HG03045 (cell line): ENCODE results near the gene LMF1.

Experiments
- ATAC-seq: cut with Tn5 transposase; IDR thresholded peaks from one replicate; pipeline ENCODE4 v1.9.1; 2021; ENCODE audit warnings: mild to moderate bottlenecking, moderate library complexity; ENCODE audit not compliant: unreplicated experiment

The LMF1 gene

GRCh38 chr16:854808-855410, 115.9 kb downstream of the LMF1 start:
- ATAC-seq, result no peak

DNA sequence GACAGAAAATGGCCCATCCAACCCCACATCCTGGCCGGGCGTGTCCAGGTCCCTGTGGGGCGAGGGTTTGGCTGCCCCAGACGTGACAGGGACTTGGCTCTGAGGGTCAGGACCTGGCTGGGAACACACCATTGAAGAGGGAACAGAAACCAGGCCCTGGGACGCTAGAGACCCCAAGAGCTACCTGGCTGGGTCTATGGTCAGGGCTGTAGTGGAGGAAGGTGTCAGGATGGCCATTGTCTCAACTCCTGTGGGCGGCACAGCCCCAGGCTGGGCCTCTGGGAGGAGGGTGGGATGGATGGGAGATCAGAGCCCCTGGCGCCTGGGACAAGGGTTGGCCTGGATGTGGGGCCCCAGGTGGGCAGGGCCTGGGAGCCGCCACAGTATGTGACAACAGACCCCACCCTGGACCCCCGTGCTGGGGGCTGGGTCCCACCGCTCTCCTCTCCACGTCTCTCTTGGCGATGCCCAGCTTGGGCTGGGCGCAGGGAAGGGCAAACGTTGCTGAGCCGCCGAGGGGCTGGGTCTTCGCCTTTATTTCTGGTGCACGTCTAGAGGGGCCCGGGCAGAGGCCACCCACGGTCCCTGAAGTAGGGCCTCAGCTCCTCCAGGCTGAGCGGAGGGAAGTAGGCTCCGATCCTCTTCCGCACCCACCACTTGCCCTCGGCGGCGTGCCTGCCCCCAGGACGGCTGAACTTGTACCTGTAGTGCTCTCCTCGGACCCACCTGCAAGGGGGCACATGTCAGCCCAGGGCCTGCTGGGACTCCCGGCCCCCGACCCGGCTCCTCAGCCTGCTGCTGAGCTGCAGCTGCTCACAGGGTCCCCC, 116.6 kb downstream of the LMF1 start:
- ATAC-seq, result no peak

GRCh38 chr16:853306-853705, 117.5 kb downstream of the LMF1 start:
- no peak for ATAC-seq

GRCh38 chr16:852451-853185, 118.2 kb downstream of the LMF1 start:
- ATAC-seq, result no peak

DNA sequence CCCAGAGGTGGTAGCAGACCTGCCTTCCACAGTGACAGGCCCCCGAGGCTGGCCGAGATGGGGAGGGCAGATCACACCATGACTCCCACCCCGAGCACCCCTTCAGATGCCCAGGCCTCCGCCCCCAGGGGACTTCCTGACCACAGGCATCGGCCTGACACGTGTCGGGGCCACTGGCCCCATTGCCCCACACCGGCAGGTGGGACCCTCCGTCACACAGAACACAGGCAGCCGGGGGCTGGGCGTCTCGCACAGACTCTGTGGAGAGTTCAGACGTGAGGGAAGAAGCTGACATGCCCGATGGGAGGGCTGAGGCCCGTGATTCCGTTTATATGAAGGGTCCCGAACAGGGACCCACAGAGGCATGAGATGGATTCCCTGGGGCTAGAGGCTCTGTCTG, 118.9 kb downstream of the LMF1 start:
- ATAC-seq, result no peak

DNA sequence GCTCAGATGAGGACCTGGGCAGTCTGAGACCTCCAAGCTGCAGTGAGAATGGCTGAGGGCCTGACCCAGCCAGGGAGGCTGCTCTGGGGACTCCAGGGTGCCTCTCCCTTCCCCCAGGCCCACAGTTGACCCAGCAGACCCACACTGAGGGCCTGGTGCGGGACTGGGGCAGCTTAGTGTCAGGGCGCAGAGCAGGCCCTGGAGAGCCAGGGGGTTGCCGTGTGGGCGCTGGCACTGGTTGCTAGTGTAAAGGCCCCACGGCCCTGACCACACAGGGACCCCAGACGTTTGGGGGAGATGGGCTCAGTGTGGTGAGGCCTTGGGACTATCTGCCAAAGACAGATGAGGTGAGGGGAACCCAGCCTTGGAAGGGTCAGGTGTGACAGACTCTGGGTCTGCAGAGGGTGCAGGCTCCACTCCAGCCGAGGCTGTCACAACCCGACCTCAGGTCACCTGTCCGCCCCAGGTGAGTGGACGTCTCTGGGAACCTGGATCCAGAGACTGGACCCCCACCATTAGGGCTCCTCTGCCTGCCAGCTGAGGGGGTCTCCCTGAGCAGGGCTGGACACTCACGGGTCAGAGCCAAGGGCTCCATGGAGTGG, 119.5 kb downstream of the LMF1 start:
- ATAC-seq, result no peak

- no peak for ATAC-seq
Measured at GRCh38 chr16:850668-851067, 120.1 kb downstream of the LMF1 start.

- ATAC-seq, result no peak
Measured at GRCh38 chr16:848510-849253, 122.1 kb downstream of the LMF1 start.

- ATAC-seq, result no peak
Measured at GRCh38 chr16:847681-848445, 122.9 kb downstream of the LMF1 start.

- no peak for ATAC-seq
Measured at GRCh38 chr16:847151-847550, 123.6 kb downstream of the LMF1 start.

DNA sequence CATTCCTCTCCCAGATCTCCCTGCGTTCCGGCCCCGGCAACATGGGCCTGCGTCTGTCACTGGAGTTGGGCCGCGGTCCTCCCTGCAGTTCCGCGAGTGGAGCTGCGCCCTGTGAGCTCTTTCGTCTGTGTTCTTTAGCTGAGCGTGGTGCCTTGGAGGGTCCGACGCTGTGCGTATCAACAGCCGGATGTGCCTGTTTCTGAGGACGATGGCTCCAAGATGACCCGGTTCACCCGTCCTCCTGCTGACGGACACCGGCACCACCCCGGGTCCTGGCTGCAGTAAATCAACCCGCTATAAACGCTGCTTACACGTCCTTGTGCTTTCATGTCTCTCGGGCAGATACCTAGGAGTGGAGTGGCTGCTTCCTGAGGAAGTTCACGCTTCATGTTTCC, 125.4 kb downstream of the LMF1 start:
- ATAC-seq, result no peak

GRCh38 chr16:844638-845350, 126.0 kb downstream of the LMF1 start:
- ATAC-seq, result no peak

DNA sequence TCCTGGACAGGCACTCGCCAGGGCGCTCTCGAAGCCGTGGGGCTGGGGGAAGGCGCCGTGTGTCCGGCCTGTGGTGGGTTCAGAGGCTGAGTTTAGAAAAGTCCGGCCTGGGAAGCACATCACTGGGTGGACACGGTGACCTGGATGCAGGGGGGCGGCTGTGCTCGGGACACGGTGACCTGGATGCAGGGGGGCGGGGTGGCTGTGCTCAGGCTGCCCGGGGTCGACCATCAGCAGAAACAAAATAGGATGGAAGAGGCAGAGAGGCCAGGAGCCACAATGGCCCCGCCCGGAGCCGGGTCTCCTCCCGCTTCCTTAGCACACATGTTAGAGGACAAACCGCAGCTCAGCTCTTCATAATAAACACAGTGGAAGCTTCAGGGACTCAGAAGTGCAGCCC, 127.0 kb downstream of the LMF1 start:
- ATAC-seq, result no peak

DNA sequence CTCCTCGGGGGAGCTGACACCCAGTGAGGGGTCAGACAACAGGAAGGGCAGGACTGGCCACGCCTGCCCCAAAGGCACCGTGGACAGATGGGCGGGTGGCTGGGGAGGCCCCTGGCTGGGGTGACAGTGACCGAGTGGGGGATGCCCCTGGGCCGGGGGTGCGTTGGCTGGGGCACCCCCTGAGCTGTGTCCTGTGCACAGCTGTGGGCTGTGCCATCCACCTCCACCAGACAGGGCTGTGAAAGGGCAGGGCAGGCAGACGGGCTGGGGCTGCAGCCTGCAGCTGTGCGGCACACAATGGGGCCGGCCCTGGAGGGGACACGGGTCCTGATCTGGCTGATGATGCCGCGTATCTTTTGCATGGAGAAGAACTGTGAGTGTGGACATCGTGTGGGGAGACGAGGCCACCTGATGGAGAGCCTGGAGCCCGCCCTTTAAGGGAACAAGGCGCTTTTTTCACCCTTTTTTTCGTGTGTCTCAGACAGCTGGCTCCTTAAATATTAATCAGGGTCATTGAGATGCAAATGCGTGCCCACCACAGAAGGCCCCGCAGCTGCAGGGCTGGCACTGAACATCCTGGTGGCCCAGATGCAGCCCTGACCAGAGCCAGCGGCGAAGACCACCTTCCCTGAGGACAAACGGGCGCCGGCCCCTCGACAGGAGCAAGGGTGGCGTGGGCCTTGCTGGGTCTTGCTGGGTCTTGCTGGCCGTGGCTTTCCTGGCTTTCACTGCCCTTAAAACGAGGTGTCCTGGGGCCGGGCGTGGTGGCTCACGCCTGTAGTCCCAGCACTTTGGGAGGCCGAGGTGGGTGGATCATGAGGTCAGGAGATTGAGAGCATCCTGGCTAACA, 127.8 kb downstream of the LMF1 start:
- no peak for ATAC-seq

GRCh38 chr16:842061-842476, 128.7 kb downstream of the LMF1 start:
- ATAC-seq, result no peak

DNA sequence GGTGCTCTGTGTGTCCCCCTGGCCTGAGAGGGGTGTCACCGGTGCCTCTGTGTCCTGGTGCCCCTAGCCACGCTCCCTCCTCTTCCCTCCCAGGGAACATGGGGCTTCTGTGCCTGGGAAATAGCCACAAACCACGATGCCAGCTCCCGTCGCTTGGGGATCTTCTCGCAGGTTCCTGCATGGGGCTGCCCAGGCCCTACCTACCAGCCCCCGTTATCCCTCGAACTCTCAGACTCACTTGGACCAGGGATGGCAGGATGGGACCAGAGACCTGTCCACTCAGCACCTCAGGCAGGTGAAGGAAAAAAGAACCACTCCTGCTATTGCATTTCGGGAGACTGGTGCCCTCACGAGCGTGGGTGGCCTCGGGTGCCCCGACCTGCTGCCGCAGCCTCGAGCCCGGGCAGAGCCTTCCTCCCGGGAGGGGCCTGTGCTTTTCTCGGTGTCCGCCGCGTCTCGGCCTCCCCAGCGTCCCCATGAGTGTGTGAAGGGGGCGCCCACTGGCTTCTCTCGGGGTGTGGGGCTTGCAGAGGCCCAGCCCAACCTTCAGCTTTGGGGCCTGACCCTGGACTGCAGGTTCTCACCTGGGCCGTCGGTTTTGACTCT, 129.2 kb downstream of the LMF1 start:
- ATAC-seq, result no peak

DNA sequence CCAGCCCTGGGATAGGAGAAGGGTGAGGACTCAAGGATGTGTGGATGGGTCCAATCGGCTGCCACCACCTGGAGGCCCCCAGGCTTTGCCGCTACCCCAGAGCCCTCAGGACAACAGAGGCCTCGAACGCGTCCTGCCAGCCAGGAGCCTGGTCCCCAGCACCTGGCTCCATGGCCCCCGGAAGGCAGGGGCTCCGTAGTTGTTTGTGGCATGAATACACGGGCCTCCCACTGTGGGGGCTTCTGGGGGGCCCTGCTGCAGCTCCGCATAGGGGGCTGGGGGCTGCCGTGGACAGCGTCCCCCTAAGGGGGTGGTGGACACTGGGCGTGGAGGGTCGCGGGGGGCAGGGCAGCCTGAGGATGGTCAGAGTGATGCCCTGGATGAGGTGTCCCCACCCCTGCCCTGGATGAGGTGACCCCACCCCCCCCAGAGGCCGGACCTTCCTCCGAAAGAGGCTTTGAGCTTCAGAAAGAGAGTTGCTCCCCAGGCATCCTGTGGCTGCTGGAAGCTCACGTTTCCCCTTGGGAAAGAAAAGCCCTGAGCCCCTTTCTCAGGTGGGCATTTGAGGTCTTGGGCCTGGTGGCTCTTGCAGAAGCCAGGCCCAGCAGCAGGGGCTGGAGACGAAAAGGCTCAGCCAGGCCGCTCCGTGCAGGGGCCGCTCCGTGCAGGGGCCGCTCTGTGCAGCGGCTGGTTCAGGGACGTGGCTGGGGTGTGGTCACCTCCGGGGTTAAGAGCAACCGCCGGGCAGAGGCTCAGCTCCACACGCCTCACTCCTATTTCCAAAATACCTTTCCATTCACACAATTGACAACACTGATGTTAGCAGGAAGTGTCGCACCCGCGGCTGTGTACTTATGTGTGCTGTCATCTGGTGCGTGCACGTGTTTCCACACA, 130.0 kb downstream of the LMF1 start:
- no peak for ATAC-seq
